Fibroblast of the aortic adventitia (primary cell): Measurements from ENCODE around the gene ZNF821. TPM values are rescaled to one million over a fixed set of nuclear protein-coding genes. Genes with fewer than 3 reads are reported as not detected.
"Not testable (repeated sequence)": the region's sequence is repeated elsewhere in the genome, so short reads cannot be mapped to it uniquely, and the experiment has no call there.

Experiments used
- DNase-seq: peaks from one replicate; pipeline ENCODE4 v3.0.0-alpha.2; 2010; ENCODE audit warnings: low read depth
- H3K4me3 ChIP-seq: 2 replicates; pipeline ENCODE4 v1.5.1; 2011; ENCODE audit warnings: low read depth, mild to moderate bottlenecking, control low read depth, low read length, moderate library complexity
- CTCF ChIP-seq: IDR thresholded peaks from 2 replicates; pipeline ENCODE4 v1.5.1; 2011; ENCODE audit warnings: mild to moderate bottlenecking, low read length, control low read depth, inconsistent platforms; ENCODE audit not compliant: insufficient read depth
- total RNA-seq: library from RNA; depleted of rRNA; stranded (reverse); fragments of >200 nt; gene quantifications from 2 replicates; pipeline ENCODE4 v1.2.3, GENCODE V29; 2012; ENCODE audit warnings: low replicate concordance

The ZNF821 gene
- total RNA-seq, 1 donor, result 3.1 TPM

- no peak for TF ChIP-seq CTCF
- peak within 1 kb of the TSS; percentile 91 for H3K4me3 ChIP-seq
- peak; percentile 92 for DNase-seq
Observed at GRCh38 chr16:71845639-71846430, 38.1 kb downstream of the ZNF821 start, which contains the start of gene ATXN1L. Gene ATXN1L (plus strand): TSS chr16:71845976. CDS start chr16:71849741, 3,765 bp downstream.

GRCh38 chr16:71843572-71843971 is 40.4 kb downstream of the ZNF821 start:
- TF ChIP-seq CTCF, result no peak
- H3K4me3 ChIP-seq, result no peak overlapping the region
- DNase-seq, result no peak

GRCh38 chr16:71840052-71840451 is 43.9 kb downstream of the ZNF821 start:
- TF ChIP-seq CTCF, result no peak
- peak; percentile 51 for DNase-seq
- H3K4me3 ChIP-seq, result no peak overlapping the region

- no peak for TF ChIP-seq CTCF
- no peak overlapping the region for H3K4me3 ChIP-seq
- DNase-seq, result no peak
Observed at GRCh38 chr16:71837150-71837549, 46.8 kb downstream of the ZNF821 start.

- no peak overlapping the region for H3K4me3 ChIP-seq
- DNase-seq, result no peak
- TF ChIP-seq CTCF, result no peak
Observed at GRCh38 chr16:71834291-71834690, 49.7 kb downstream of the ZNF821 start.

- not testable (repeated sequence) for DNase-seq
Observed at GRCh38 chr16:71832112-71832511, 51.9 kb downstream of the ZNF821 start.

GRCh38 chr16:71831698-71832097 is 52.3 kb downstream of the ZNF821 start:
- H3K4me3 ChIP-seq, DNase-seq: not testable (repeated sequence)

More at GRCh38 chr16:71832112-71832511, 51.9 kb downstream of the ZNF821 start:
- not testable (repeated sequence) for H3K4me3 ChIP-seq

- no peak overlapping the region for H3K4me3 ChIP-seq
- no peak for DNase-seq
- no peak for TF ChIP-seq CTCF
Observed at GRCh38 chr16:71830359-71830758, 53.6 kb downstream of the ZNF821 start.
